Articular chondrocyte of knee joint (primary cell): ENCODE measurements around the gene HK3. TPM values are rescaled to one million over a fixed set of nuclear protein-coding genes. Genes with fewer than 3 reads are reported as not detected.

Source experiments
- total RNA-seq: library from RNA; depleted of rRNA; stranded (reverse); fragments of >200 nt; gene quantifications from 2 replicates; pipeline ENCODE4 v1.2.3, GENCODE V29; 2012

Gene HK3
- total RNA-seq: not detected in 2 replicates

GRCh38 chr5:176899296-176899891 lies at the start of gene HK3:
HK3 (minus strand) TSS chr5:176899346; CDS start chr5:176896159, 3,187 bp downstream.

Other genes starting within 250 kb of the HK3 start
- not detected in 2 replicates for gene UNC5A, start 88.8 kb downstream of the HK3 start, total RNA-seq
- 35.5 and 37.0 TPM in 2 replicates for gene UIMC1, start 107.4 kb upstream of the HK3 start, total RNA-seq
- 18.0 and 19.5 TPM in 2 replicates for gene ZNF346, start 123.3 kb upstream of the HK3 start, total RNA-seq
- gene FGFR4, start 187.6 kb upstream of the HK3 start, total RNA-seq: 0.11 and 0.26 TPM in 2 replicates
- 54.6 and 55.8 TPM in 2 replicates for gene NSD1, start 234.4 kb upstream of the HK3 start, total RNA-seq